Panc1 (cell line): ENCODE results near the gene PCDHGB4. TPM values are rescaled to one million over a fixed set of nuclear protein-coding genes. Genes with fewer than 3 reads are reported as not detected.

Experiments used
- ATAC-seq: fragments of 200-7000 bp; cut with Tn5 transposase; 2 replicates; pipeline ENCODE4 v1.9.1; 2020; ENCODE audit warnings: mild to moderate bottlenecking, moderate library complexity
- BruUV-seq: library from RNA; stranded (reverse); fragments of 400-500 nt; replicated peaks from 2 replicates; lab custom pipeline; 2021; lab: Mats Ljungman, UMichigan
- CTCF ChIA-PET: fragments of 300-600 bp; sonication (Branson Sonifier 250); formaldehyde crosslinking; loops from one replicate; lab custom pipeline; 2022; ENCODE audit warnings: antibody characterized with exemption; lab: Charles Lee
- POLR2A ChIA-PET: fragments of 300-600 bp; sonication (Branson Sonifier 250); formaldehyde crosslinking; loops from one replicate; lab custom pipeline; 2022; ENCODE audit warnings: antibody characterized with exemption; lab: Charles Lee
- DNase-seq: peaks from one replicate; pipeline ENCODE4 v3.0.0-alpha.2; 2010; ENCODE audit warnings: low read depth, low spot score
- H3K27ac ChIP-seq: 2 replicates; pipeline ENCODE4 v1.5.1; 2011; ENCODE audit warnings: mild to moderate bottlenecking, low read length, inconsistent platforms
- H3K27me3 ChIP-seq: fragments of 200-500 bp; sonication (Bioruptor generic); 2 replicates; pipeline ENCODE4 v1.6.0; 2014; ENCODE audit warnings: low read length, inconsistent platforms; ENCODE audit not compliant: control insufficient read depth, insufficient read depth
- H3K36me3 ChIP-seq: fragments of 200-500 bp; sonication (Bioruptor generic); 2 replicates; pipeline ENCODE4 v1.5.1; 2014; ENCODE audit warnings: inconsistent platforms, mild to moderate bottlenecking, low read length, moderate library complexity; ENCODE audit not compliant: control insufficient read depth, insufficient read depth
- H3K4me1 ChIP-seq: 2 replicates; pipeline ENCODE4 v1.5.1; 2011; ENCODE audit warnings: inconsistent platforms, mild to moderate bottlenecking, low read length, moderate library complexity; ENCODE audit not compliant: control insufficient read depth, insufficient read depth
- H3K4me3 ChIP-seq, 2 experiments: 2 replicates each; pipeline ENCODE4 v1.5.1; 2011 to 2012; ENCODE audit warnings: low read depth in 2 of 2, low read length in 2 of 2, mild to moderate bottlenecking in 2 of 2, inconsistent platforms in 1 of 2, moderate library complexity in 1 of 2
- H3K9me3 ChIP-seq: fragments of 200-500 bp; sonication (Bioruptor generic); 2 replicates; pipeline ENCODE4 v1.5.1; 2014; ENCODE audit warnings: low read depth, mild to moderate bottlenecking, inconsistent platforms, low read length, moderate library complexity; ENCODE audit not compliant: control insufficient read depth, insufficient read depth
- POLR2AphosphoS5 ChIP-seq: IDR thresholded peaks from 2 replicates; pipeline ENCODE4 v1.6.1; 2012; ENCODE audit warnings: mild to moderate bottlenecking, low read depth, low read length, moderate library complexity
- SIN3A ChIP-seq: IDR thresholded peaks from 2 replicates; pipeline ENCODE4 v1.6.1; 2012; ENCODE audit warnings: low read depth, mild to moderate bottlenecking, low read length, moderate library complexity, borderline replicate concordance; ENCODE audit not compliant: insufficient read depth
- TCF7L2 ChIP-seq: IDR thresholded peaks from 2 replicates; pipeline ENCODE4 v1.6.1; 2011; ENCODE audit warnings: mild to moderate bottlenecking, low read depth, low read length, inconsistent platforms
- in situ Hi-C: cut with HindIII; loops from 2 replicates; pipeline ENCODE4 v1.10.0; 2016; ENCODE audit warnings: low sequenced_read_pairs, low pct_unique_long_range_greater_than_20kb
- intact Hi-C: fragments of 100-400 bp; cut with micrococcal nuclease; formaldehyde crosslinking; loops from one replicate; pipeline ENCODE4 v1.10.0; 2022; ENCODE audit not compliant: unreplicated experiment
- total RNA-seq: library from RNA; stranded (reverse); gene quantifications from one replicate; pipeline ENCODE4 v1.2.1, GENCODE V29; 2021; ENCODE audit not compliant: unreplicated experiment
- TF ChIP-seq, protein P1 (sequence below): fragments of 450-650 bp; IDR thresholded peaks from 2 replicates; pipeline ENCODE4 v1.5.1; 2017; ENCODE audit warnings: mild to moderate bottlenecking
- TF ChIP-seq, protein P2 (sequence below), 2 experiments: IDR thresholded peaks; 2 replicates each; pipeline ENCODE4 v1.6.1; 2011 to 2012; ENCODE audit warnings: low read depth in 2 of 2, control low read depth in 1 of 2, low read length in 1 of 2, mild to moderate bottlenecking in 1 of 2, moderate library complexity in 1 of 2; ENCODE audit not compliant: insufficient read depth in 1 of 2

PCDHGB4 gene
- total RNA-seq, 1 experiment from 2014 or later = 0.21 TPM

GRCh38 chr5:141354900-141355469 is 32.5 kb upstream of the PCDHGB4 start, which contains the start of gene PCDHGA4:
PCDHGA4 (plus strand) TSS chr5:141355021; CDS start chr5:141355108, 87 bp downstream.
- Histone ChIP-seq H3K27ac (no peak within 1 kb of the TSS), H3K27me3 (no peaks in the 10 kb centered on the region; the same call in 1 of the 2 replicates), H3K36me3 (no peaks in the 10 kb centered on the region), H3K4me1 (no peaks in the 10 kb centered on the region), H3K4me3 (no peak within 1 kb of the TSS), H3K9me3 (no peaks in the 10 kb centered on the region)
- intact Hi-C loops (loop anchor here (10.0 kb wide), 1 partner anchor 170 kb away; no protein-coding TSS in a partner anchor), in situ Hi-C loops (no loop called here)
- ATAC-seq = no peak
- ChIA-PET POLR2A (interaction anchor here (0.6 kb wide), 1 partner anchor 247 kb away, joined by 3 read pairs; no protein-coding TSS in a partner anchor), CTCF (no interaction called here)
- TF ChIP-seq, protein P1, sequence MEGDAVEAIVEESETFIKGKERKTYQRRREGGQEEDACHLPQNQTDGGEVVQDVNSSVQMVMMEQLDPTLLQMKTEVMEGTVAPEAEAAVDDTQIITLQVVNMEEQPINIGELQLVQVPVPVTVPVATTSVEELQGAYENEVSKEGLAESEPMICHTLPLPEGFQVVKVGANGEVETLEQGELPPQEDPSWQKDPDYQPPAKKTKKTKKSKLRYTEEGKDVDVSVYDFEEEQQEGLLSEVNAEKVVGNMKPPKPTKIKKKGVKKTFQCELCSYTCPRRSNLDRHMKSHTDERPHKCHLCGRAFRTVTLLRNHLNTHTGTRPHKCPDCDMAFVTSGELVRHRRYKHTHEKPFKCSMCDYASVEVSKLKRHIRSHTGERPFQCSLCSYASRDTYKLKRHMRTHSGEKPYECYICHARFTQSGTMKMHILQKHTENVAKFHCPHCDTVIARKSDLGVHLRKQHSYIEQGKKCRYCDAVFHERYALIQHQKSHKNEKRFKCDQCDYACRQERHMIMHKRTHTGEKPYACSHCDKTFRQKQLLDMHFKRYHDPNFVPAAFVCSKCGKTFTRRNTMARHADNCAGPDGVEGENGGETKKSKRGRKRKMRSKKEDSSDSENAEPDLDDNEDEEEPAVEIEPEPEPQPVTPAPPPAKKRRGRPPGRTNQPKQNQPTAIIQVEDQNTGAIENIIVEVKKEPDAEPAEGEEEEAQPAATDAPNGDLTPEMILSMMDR = peak; percentile 54
- TF ChIP-seq TCF7L2 = no peak
- DNase-seq = no peak
- BruUV-seq = no TSS peak

DNA sequence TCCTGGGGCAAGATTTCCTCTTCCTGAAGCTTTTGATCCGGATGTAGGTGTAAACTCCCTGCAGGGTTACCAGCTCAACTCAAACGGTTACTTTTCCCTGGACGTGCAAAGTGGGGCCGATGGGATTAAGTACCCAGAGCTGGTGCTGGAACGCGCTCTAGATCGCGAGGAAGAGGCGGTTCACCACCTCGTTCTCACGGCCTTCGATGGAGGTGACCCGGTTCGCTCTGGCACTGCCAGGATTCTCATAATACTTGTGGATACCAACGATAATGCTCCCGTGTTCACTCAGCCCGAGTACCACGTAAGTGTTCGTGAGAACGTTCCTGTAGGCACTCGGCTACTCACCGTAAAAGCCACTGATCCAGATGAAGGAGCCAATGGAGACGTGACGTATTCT is 31.9 kb upstream of the PCDHGB4 start:
- ATAC-seq (no peak), DNase-seq (no peak)
- Histone ChIP-seq H3K27ac (no peak overlapping the region), H3K4me1 (no peaks in the 10 kb centered on the region), H3K4me3 (no peak overlapping the region), H3K9me3 (no peaks in the 10 kb centered on the region), H3K27me3 (no peaks in the 10 kb centered on the region; the same call in 1 of the 2 replicates), H3K36me3 (no peaks in the 10 kb centered on the region)
- TF ChIP-seq, protein P1 = no peak
- TF ChIP-seq POLR2AphosphoS5 (no peak), SIN3A (no peak), TCF7L2 (no peak)
- TF ChIP-seq, protein P2, sequence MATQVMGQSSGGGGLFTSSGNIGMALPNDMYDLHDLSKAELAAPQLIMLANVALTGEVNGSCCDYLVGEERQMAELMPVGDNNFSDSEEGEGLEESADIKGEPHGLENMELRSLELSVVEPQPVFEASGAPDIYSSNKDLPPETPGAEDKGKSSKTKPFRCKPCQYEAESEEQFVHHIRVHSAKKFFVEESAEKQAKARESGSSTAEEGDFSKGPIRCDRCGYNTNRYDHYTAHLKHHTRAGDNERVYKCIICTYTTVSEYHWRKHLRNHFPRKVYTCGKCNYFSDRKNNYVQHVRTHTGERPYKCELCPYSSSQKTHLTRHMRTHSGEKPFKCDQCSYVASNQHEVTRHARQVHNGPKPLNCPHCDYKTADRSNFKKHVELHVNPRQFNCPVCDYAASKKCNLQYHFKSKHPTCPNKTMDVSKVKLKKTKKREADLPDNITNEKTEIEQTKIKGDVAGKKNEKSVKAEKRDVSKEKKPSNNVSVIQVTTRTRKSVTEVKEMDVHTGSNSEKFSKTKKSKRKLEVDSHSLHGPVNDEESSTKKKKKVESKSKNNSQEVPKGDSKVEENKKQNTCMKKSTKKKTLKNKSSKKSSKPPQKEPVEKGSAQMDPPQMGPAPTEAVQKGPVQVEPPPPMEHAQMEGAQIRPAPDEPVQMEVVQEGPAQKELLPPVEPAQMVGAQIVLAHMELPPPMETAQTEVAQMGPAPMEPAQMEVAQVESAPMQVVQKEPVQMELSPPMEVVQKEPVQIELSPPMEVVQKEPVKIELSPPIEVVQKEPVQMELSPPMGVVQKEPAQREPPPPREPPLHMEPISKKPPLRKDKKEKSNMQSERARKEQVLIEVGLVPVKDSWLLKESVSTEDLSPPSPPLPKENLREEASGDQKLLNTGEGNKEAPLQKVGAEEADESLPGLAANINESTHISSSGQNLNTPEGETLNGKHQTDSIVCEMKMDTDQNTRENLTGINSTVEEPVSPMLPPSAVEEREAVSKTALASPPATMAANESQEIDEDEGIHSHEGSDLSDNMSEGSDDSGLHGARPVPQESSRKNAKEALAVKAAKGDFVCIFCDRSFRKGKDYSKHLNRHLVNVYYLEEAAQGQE (IDR thresholded peaks at IDR 0.05; ENCODE audit: insufficient read depth in 1 of 2, low read depth in 2 of 2, low read length in 1 of 2) = no peak
- intact Hi-C loops = loop anchor here (10.0 kb wide), 1 partner anchor 169 kb away; no protein-coding TSS in a partner anchor
- ChIA-PET CTCF (interaction anchor here (0.8 kb wide), 1 partner anchor 202 kb away, joined by 3 read pairs; no protein-coding TSS in a partner anchor), POLR2A (no interaction called here)
- in situ Hi-C loops = no loop called here
- no TSS peak for BruUV-seq
